PC-9 (cell line): Measurements from ENCODE around the gene COL15A1.

ENCODE experiments used
- EZH2 ChIP-seq: fragments of 200-600 bp; sonication (generic); IDR thresholded peaks from 2 replicates; pipeline ENCODE4 v1.8.0; 2017; ENCODE audit warnings: antibody characterized with exemption, low read depth
- TF ChIP-seq, protein P1 (sequence below): fragments of 200-600 bp; sonication (generic); conservative IDR thresholded peaks from 2 replicates; pipeline ENCODE4 v1.6.1; 2017; ENCODE audit warnings: mixed run types, antibody characterized with exemption, mild to moderate bottlenecking, moderate library complexity

DNA sequence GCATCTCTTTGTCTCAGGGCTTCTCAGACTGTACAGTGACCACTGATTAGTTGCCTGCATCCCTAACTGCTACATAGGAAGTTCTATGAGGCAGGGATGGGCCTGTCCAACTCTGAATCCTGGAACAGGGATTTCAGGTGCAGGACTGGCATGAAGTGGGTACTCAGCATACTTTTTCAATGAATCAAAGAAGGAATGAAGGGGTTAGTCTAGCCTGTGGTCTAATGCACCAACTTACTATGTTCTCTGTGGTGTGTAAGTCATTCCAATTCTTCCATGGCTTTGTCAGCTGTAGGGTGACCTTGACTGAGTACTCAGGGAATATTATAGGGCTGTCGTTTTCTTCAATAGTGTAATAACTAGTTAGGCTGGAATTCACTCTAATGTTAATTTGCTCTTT, 8.3 kb downstream of the COL15A1 start:
- TF ChIP-seq, protein P1, sequence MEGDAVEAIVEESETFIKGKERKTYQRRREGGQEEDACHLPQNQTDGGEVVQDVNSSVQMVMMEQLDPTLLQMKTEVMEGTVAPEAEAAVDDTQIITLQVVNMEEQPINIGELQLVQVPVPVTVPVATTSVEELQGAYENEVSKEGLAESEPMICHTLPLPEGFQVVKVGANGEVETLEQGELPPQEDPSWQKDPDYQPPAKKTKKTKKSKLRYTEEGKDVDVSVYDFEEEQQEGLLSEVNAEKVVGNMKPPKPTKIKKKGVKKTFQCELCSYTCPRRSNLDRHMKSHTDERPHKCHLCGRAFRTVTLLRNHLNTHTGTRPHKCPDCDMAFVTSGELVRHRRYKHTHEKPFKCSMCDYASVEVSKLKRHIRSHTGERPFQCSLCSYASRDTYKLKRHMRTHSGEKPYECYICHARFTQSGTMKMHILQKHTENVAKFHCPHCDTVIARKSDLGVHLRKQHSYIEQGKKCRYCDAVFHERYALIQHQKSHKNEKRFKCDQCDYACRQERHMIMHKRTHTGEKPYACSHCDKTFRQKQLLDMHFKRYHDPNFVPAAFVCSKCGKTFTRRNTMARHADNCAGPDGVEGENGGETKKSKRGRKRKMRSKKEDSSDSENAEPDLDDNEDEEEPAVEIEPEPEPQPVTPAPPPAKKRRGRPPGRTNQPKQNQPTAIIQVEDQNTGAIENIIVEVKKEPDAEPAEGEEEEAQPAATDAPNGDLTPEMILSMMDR, result no peak
- TF ChIP-seq EZH2, result no peak
